Measurements from ENCODE around the gene NEK9.
A peak's percentile ranks its signal among the peaks of the same experiment; 100 is the strongest.
"Not testable (repeated sequence)": the region's sequence is repeated elsewhere in the genome, so short reads cannot be mapped to it uniquely, and the experiment has no call there.

The NEK9 gene

GRCh38 chr14:75156111-75156510, 29.3 kb upstream of the NEK9 start:
- no peak for TF ChIP-seq CTCF (IDR thresholded peaks at IDR 0.05; ENCODE audit: low read depth, low read length)

GRCh38 chr14:75155169-75155568, 28.3 kb upstream of the NEK9 start:
- no peak for TF ChIP-seq CTCF (IDR thresholded peaks at IDR 0.05; ENCODE audit: low read depth, low read length)
- H3K4me3 ChIP-seq (ENCODE audit: low read depth, low read length) = no peak overlapping the region

More at GRCh38 chr14:75156111-75156510, 29.3 kb upstream of the NEK9 start:
- no peak overlapping the region for H3K4me3 ChIP-seq (ENCODE audit: low read depth, low read length)

- no peak for TF ChIP-seq CTCF (IDR thresholded peaks at IDR 0.05; ENCODE audit: low read depth, low read length)
- H3K4me3 ChIP-seq (ENCODE audit: low read depth, low read length) = no peak overlapping the region
These were observed 26.4 kb upstream of the NEK9 start for GRCh38 chr14:75153295-75153694.

- no peak for TF ChIP-seq CTCF (IDR thresholded peaks at IDR 0.05; ENCODE audit: low read depth, low read length)
- H3K4me3 ChIP-seq (ENCODE audit: low read depth, low read length) = no peak overlapping the region
These were observed 25.0 kb upstream of the NEK9 start for GRCh38 chr14:75151851-75152250.

- not testable (repeated sequence) for H3K4me3 ChIP-seq (ENCODE audit: low read depth, low read length)
These were observed 23.8 kb upstream of the NEK9 start for GRCh38 chr14:75150637-75151036.

GRCh38 chr14:75150150-75150549, 23.3 kb upstream of the NEK9 start:
- no peak overlapping the region for H3K4me3 ChIP-seq (ENCODE audit: low read depth, low read length)
- no peak for TF ChIP-seq CTCF (IDR thresholded peaks at IDR 0.05; ENCODE audit: low read depth, low read length)

GRCh38 chr14:75147423-75148071, 20.7 kb upstream of the NEK9 start:
- H3K4me3 ChIP-seq (ENCODE audit: low read depth, low read length) = no peak overlapping the region
- peak; percentile 31 for TF ChIP-seq CTCF (IDR thresholded peaks at IDR 0.05; ENCODE audit: low read depth, low read length)

GRCh38 chr14:75144944-75145343, 18.1 kb upstream of the NEK9 start:
- no peak overlapping the region for H3K4me3 ChIP-seq (ENCODE audit: low read depth, low read length)
- TF ChIP-seq CTCF (IDR thresholded peaks at IDR 0.05; ENCODE audit: low read depth, low read length) = no peak

Data from WI38 (cell line).